Renal pelvis (tissue), 4 donors: ENCODE data around the gene MARVELD1. TPM values are rescaled to one million over a fixed set of nuclear protein-coding genes. Genes with fewer than 3 reads are reported as not detected.

ENCODE experiments used
- DNase-seq: peaks from one replicate; pipeline ENCODE4 v3.0.0-alpha.2; 2013
- polyA plus RNA-seq, 3 donors: library from polyadenylated mRNA; unstranded; fragments of 120-200 nt; gene quantifications; one replicate each; pipeline ENCODE4 v1.2.1, GENCODE V29; 2013; ENCODE audit not compliant: insufficient read length in 3 of 3

Gene MARVELD1
- polyA plus RNA-seq, 3 donors, result 36.4 to 46.8 (median 43.9) TPM

GRCh38 chr10:97715259-97715874 is 1.8 kb downstream of the MARVELD1 start:
- no peak for DNase-seq

- DNase-seq, result no peak
Observed at GRCh38 chr10:97717627-97718026, 4.1 kb downstream of the MARVELD1 start.

GRCh38 chr10:97718178-97718577 is 4.6 kb downstream of the MARVELD1 start:
- no peak for DNase-seq

DNA sequence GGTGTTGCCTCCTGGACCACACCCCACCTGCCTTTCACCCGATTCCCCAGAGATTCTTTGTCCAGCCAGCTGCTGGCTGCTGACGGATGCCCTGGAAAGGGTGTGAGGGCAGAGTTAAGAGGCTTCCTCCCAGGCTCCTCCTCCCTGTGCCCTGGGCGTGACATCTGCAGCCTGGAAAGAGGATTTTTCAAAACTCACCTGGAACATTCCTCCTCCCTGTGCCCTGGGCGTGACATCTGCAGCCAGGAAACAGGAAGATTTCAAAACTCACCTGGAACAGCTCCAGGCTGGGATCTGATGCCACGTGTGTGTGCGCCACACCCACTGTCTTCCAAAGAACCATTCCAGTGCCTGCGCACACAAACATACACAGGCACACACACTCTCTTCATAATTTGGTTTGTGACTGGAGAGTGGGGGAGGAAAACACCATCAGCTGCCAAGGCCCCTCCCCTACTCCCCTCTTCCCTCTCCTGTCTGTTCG is 5.2 kb downstream of the MARVELD1 start:
- no peak for DNase-seq

DNA sequence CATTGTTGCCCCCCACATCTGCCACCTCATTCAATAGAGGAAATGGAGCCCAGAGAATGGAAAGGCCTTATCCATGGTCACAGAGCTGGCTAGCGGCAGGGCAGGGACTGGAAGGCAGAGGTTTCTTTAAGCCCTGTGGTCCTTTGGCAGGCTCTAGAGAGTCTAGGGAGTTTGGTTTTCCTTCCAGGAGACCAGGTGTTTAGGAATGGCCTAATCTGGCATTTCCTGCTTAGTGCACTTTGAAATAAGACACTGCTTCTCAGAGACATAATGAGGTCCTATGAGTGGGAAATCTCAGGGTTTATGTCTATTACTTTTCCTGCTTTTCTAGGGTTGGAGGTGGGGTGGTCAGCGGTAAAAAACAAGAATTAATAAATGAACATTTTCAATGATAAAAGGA is 6.1 kb downstream of the MARVELD1 start:
- no peak for DNase-seq

GRCh38 chr10:97721871-97722780 is 8.6 kb downstream of the MARVELD1 start:
- no peak for DNase-seq

GRCh38 chr10:97723001-97723400 is 9.5 kb downstream of the MARVELD1 start:
- DNase-seq, result no peak

- DNase-seq, result no peak
Observed at GRCh38 chr10:97724341-97724941, 10.9 kb downstream of the MARVELD1 start.

GRCh38 chr10:97726636-97727178 is 13.2 kb downstream of the MARVELD1 start:
- DNase-seq, result peak; percentile 83

DNA sequence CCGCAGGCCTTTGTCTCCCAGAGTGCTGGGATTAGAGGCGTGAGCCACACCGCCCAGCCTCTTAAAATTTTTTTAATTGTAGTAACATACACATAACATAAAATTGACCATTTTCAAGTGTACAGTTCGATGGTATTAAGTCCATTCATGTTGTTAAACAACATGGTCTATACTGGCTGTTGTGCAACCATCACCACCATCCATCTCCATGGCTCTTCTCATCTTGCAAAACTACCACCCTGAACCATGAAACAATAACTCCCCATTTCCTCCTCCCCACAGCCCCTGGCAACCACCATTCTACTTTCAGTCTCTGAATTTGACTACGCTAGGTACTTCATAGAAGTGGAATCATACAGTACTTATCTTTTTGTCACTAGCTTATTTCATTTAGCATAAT is 15.5 kb downstream of the MARVELD1 start:
- DNase-seq, result no peak

DNA sequence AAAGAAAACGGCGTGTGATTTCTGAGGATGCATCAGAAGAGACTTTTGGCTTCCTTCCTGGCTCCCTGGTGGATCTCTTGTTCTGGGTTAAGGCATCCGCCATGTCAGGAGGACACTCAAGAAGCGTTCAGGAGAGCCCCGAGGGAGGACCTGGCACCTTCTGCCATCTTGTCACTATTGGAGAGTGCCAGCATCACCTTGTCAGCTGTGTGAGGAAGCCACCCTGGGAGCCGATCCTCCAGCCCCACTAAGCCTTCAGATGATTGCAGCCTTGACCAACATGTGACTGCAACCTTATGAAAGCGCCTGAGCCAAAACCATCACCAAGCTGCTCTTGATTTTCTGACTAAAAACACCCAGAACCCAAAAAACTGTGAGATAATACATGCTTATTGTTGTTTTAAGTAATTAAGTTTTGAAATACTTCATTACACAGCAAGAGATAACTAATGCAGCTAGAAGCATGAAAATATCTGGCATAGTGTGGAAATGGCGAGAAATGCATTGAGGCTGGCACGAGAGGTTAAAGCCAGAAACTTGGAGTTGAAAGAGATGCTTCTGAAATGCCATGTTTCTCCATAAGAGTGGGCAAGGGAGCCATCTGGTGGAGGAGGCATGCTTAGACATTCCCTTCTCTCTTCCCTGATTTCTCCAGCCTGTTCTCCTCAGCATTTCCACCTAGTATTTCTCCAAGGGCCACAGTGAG is 18.0 kb downstream of the MARVELD1 start:
- peak; percentile 79 for DNase-seq

GRCh38 chr10:97732052-97732359 is 18.5 kb downstream of the MARVELD1 start:
- DNase-seq, result no peak

- no peak for DNase-seq
Observed at GRCh38 chr10:97733256-97733655, 19.7 kb downstream of the MARVELD1 start.

DNA sequence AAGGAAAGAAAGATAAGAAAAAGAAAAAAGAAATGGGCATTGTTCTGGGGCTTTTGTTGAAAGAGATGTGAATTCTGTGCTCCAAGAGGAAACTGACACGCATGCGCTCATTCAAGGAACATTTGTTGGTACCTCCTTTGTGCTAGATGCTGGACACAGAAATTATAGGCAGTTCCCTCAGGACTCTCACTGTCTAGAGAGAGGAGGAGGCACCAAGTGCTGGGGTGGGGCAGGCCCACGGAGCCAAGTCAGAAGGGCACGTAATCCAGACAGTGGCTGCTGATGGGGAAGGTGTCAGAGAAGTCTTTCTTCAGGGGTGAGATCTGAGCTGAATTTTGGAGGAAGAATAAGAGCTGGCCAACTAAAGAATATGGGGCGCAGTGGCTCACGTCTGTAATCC is 20.5 kb downstream of the MARVELD1 start:
- no peak for DNase-seq

GRCh38 chr10:97736403-97736901 is 22.9 kb downstream of the MARVELD1 start:
- no peak for DNase-seq

- DNase-seq, result peak; percentile 94
Observed at GRCh38 chr10:97736902-97737769, 23.6 kb downstream of the MARVELD1 start, which contains the start of gene ZFYVE27. Gene ZFYVE27 (plus strand): TSS chr10:97737128. CDS start chr10:97738478, 1,350 bp downstream.

GRCh38 chr10:97737770-97738265 is 24.3 kb downstream of the MARVELD1 start:
- DNase-seq, result no peak

GRCh38 chr10:97738616-97739015 is 25.1 kb downstream of the MARVELD1 start:
- DNase-seq, result no peak

DNA sequence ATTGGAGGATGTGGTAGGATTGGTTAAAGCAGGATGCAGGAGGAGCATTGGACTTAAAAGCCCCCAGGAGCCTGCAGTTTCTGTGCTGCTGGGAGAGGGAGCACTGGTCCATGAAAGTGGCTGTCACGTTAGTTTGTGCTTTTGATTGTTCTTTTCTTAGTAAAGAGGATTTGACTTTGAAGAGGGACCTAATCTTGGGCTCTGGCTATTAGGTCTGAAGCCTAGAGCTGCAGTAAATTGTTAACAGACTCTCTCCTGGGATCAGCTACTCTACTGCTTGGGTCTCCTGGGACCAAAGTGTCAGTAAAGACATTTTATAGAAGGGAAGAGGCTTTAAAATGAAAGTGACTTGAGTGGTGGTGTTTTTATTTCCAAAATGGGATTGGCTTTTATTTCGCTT is 27.1 kb downstream of the MARVELD1 start:
- DNase-seq, result no peak

- no peak for DNase-seq
Observed at GRCh38 chr10:97743169-97743943, 29.8 kb downstream of the MARVELD1 start.
